ENCODE measurements around the gene XYLT1. TPM values are rescaled to one million over a fixed set of nuclear protein-coding genes. Genes with fewer than 3 reads are reported as not detected.

Gene XYLT1
- polyA plus RNA-seq, 1 of the 3 experiments (the other 2 are of a cell fraction): 17.6 TPM

GRCh38 chr16:17076818-17077498 is 393.8 kb downstream of the XYLT1 start:
- Histone ChIP-seq H4K20me1 (ENCODE audit: insufficient read depth) (no peaks in the 10 kb centered on the region), H3K9ac (no peak overlapping the region), H3K4me3 (ENCODE audit: low read depth in 2 of 2, low read length in 1 of 2) (no peak overlapping the region), H2AFZ (ENCODE audit: low read depth) (no peak overlapping the region), H3K9me3 (no peaks in the 10 kb centered on the region), H3K27ac (ENCODE audit: low read depth in 2 of 2, low read length in 1 of 2) (no peak overlapping the region), H3F3A (replicated peaks; ENCODE audit: insufficient read depth) (no peaks in the 10 kb centered on the region), H3K79me2 (ENCODE audit: insufficient read depth) (no peaks in the 10 kb centered on the region), H3K27me3 (ENCODE audit: insufficient read depth) (no peaks in the 10 kb centered on the region), H3K9me2 (no peaks in the 10 kb centered on the region), H3K4me1 (ENCODE audit: control insufficient read depth in 1 of 2, insufficient read depth in 2 of 2, low read depth in 1 of 2, low read length in 1 of 2) (peaks cover 0 to 8% of the 10 kb centered on the region in 2 experiments; a peak in 2 of 4 replicates), H3K4me2 (no peak overlapping the region), H3K36me3 (replicated peaks in 1 of 2; ENCODE audit: control insufficient read depth in 1 of 2, insufficient read depth in 2 of 2, low read length in 1 of 2) (no peaks in the 10 kb centered on the region)
- ChIA-PET POLR2A (no interaction called here), CTCF (interaction anchor here (1.0 kb wide), 1 partner anchor 9 kb away, joined by 3 read pairs; no protein-coding TSS in a partner anchor)
- no peak for DNase-seq
- WGBS (ENCODE audit: low lambda C conversion rate): 47% methylated on average over 5 of the region's 5 CpGs
- TF ChIP-seq CHD2 (IDR thresholded peaks at IDR 0.05; ENCODE audit: low read length, partially characterized antibody) (no peak), MEF2A (IDR thresholded peaks at IDR 0.05; ENCODE audit: borderline replicate concordance, low read depth) (no peak), RFX5 (IDR thresholded peaks at IDR 0.05; ENCODE audit: low read length) (no peak), TEAD4 (IDR thresholded peaks at IDR 0.05; ENCODE audit: borderline replicate concordance, insufficient read depth) (no peak), JUND (IDR thresholded peaks at IDR 0.05) (no peak), POLR2AphosphoS5 (IDR thresholded peaks at IDR 0.05; ENCODE audit: low read depth, low read length) (no peak), GATA2 (CRISPR knock-in tag; IDR thresholded peaks at IDR 0.05) (no peak), SMC3 (IDR thresholded peaks at IDR 0.05; ENCODE audit: low read depth, low read length) (no peak), RAD21 (IDR thresholded peaks at IDR 0.05; ENCODE audit: low read length) (no peak), USF1 (IDR thresholded peaks at IDR 0.05; ENCODE audit: borderline replicate concordance, low read depth) (no peak), FOXM1 (IDR thresholded peaks at IDR 0.05; ENCODE audit: low read depth) (no peak), FOSL2 (IDR thresholded peaks at IDR 0.05; ENCODE audit: borderline replicate concordance, low read depth) (no peak), RCOR1 (IDR thresholded peaks at IDR 0.05; ENCODE audit: low read length) (no peak), RXRA (IDR thresholded peaks at IDR 0.05; ENCODE audit: borderline replicate concordance, low read depth) (no peak)
- TF ChIP-seq, protein P1, sequence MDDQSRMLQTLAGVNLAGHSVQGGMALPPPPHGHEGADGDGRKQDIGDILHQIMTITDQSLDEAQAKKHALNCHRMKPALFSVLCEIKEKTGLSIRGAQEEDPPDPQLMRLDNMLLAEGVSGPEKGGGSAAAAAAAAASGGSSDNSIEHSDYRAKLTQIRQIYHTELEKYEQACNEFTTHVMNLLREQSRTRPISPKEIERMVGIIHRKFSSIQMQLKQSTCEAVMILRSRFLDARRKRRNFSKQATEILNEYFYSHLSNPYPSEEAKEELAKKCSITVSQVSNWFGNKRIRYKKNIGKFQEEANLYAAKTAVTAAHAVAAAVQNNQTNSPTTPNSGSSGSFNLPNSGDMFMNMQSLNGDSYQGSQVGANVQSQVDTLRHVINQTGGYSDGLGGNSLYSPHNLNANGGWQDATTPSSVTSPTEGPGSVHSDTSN (IDR thresholded peaks at IDR 0.05): no peak
- TF ChIP-seq, protein P2, sequence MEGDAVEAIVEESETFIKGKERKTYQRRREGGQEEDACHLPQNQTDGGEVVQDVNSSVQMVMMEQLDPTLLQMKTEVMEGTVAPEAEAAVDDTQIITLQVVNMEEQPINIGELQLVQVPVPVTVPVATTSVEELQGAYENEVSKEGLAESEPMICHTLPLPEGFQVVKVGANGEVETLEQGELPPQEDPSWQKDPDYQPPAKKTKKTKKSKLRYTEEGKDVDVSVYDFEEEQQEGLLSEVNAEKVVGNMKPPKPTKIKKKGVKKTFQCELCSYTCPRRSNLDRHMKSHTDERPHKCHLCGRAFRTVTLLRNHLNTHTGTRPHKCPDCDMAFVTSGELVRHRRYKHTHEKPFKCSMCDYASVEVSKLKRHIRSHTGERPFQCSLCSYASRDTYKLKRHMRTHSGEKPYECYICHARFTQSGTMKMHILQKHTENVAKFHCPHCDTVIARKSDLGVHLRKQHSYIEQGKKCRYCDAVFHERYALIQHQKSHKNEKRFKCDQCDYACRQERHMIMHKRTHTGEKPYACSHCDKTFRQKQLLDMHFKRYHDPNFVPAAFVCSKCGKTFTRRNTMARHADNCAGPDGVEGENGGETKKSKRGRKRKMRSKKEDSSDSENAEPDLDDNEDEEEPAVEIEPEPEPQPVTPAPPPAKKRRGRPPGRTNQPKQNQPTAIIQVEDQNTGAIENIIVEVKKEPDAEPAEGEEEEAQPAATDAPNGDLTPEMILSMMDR (IDR thresholded peaks at IDR 0.05): no peak

Measured in SK-N-SH (cell line).